Upper lobe of left lung (tissue), 6 donors: ENCODE results near the gene SPOCD1. TPM values are rescaled to one million over a fixed set of nuclear protein-coding genes. Genes with fewer than 3 reads are reported as not detected.

Source experiments
- ATAC-seq, 2 donors: fragments of 200-7000 bp; cut with Tn5 transposase; one replicate each; pipeline ENCODE4 v1.9.1; 2022; ENCODE audit warnings: mild to moderate bottlenecking in 2 of 2, moderate library complexity in 2 of 2; ENCODE audit not compliant: low FRiP score in 2 of 2
- DNase-seq, 2 donors: peaks; one replicate each; pipeline ENCODE4 v3.0.0-alpha.2; 2019 to 2020
- H3K27ac ChIP-seq, 4 donors: fragments of 200-600 bp; sonication (generic); one replicate each; pipeline ENCODE4 v1.5.1; 2016 to 2019
- H3K27me3 ChIP-seq, 4 donors: fragments of 200-600 bp; sonication (generic); one replicate each; pipeline ENCODE4 v1.5.1; 2017 to 2019
- H3K36me3 ChIP-seq, 4 donors: fragments of 200-600 bp; sonication (generic); one replicate each; pipeline ENCODE4 v1.5.1; 2016 to 2019
- H3K4me1 ChIP-seq, 4 donors: fragments of 200-600 bp; sonication (generic); one replicate each; pipeline ENCODE4 v1.5.1; 2018 to 2019
- H3K4me3 ChIP-seq, 4 donors: fragments of 200-600 bp; sonication (generic); one replicate each; pipeline ENCODE4 v1.5.1; 2017 to 2019; ENCODE audit warnings: mild to moderate bottlenecking in 2 of 4, moderate library complexity in 1 of 4
- H3K9me3 ChIP-seq, 4 donors: fragments of 200-600 bp; sonication (generic); one replicate each; pipeline ENCODE4 v1.5.1; 2018 to 2019
- EP300 ChIP-seq, 4 donors: sonication (generic); formaldehyde crosslinking; IDR thresholded peaks; one replicate each; pipeline ENCODE4 v1.5.1; 2017; ENCODE audit warnings: antibody characterized with exemption in 4 of 4, control low read depth in 2 of 4
- POLR2A ChIP-seq, 4 donors: fragments of 450-650 bp; IDR thresholded peaks; one replicate each; pipeline ENCODE4 v1.5.1; 2016 to 2017; ENCODE audit warnings: antibody characterized with exemption in 4 of 4, mild to moderate bottlenecking in 2 of 4
- POLR2AphosphoS5 ChIP-seq, 2 donors: sonication (generic); formaldehyde crosslinking; IDR thresholded peaks; one replicate each; pipeline ENCODE4 v1.5.1; 2017; ENCODE audit warnings: antibody characterized with exemption in 2 of 2
- WGBS, 2 donors: methylation state at CpG; one replicate each; pipeline ENCODE4 v1.1.5; 2017 to 2018; 5-methylcytosine and 5-hydroxymethylcytosine counted together
- total RNA-seq, 6 donors: library from RNA; depleted of rRNA in 4 of 6; stranded (reverse); fragments of >200 nt in 4 of 6; gene quantifications; one replicate each; pipeline versions ENCODE4 v1.1.0 to v1.2.1, GENCODE V29; 2016 to 2021
- TF ChIP-seq, protein P1 (sequence below), 6 experiments: fragments of 450-650 bp in 4 of 6; fragments of 200-600 bp in 2 of 6; sonication (generic) in 2 of 6; IDR thresholded peaks; one replicate each; pipeline ENCODE4 v1.5.1; 2016 to 2019; ENCODE audit warnings: antibody characterized with exemption in 6 of 6
- donor health status: DM: no; HTN: no; CAD: no; lungs with moderate emphysema.
- donor health status: DM: no; HTN: yes; CAD: no; lungs with severe emphysema.

Gene SPOCD1
- total RNA-seq, 6 donors from 2014 or later = 7.3 to 63.3 (median 10.4) TPM

- WGBS, 2 donors = 93 to 100% methylated on average over 3 of the region's 3 CpGs
Observed at GRCh38 chr1:31783846-31784245, 32.0 kb downstream of the SPOCD1 start.

DNA sequence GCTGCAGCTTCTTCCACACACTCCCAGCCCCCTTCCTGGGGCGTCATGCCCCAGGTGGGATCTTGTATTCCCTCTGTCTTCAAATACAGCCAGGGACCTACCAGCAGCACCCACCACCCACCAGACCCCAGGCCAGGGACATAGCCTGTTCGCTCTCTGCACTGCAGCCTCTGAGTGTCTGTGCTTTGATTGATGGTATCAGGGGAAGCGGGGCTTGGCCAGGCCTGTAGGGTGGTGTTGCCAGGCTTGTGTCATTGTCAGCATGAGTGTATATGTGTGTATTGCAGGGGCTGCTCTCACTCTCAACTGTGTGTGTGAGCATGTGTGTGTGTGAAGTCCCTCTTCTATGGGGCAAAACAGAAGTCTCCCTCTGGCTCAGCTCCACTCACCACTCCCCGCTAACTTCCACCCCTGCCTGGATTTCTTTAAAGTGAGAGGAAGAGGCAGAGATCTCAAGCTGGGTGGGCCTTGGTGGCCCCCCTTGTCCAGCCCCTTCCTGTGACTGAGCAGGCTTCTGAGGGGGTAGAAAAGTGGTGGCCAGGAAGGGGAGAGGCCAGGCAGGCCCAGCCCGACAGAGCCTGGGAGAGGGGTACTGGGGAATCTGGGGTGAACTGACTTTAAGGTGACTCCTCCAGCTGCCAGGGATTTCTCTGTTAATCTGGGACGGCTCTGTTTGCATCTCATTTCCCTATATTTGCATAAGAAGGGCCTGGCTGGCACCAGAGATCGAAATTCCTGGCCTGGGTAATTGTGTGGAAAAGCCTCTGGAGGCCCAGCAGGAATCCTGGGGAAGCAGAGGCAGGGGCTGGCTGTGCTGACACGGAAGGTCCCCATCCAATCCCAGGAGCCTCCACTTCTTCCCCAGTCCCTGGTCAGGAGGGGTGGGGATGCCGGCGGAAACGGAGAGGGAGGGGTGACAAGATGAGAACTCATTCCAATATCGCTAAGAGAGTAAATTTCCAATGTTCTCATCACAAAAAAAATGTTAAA lies 33.1 kb downstream of the SPOCD1 start:
- no peak for DNase-seq
- 54 to 55% methylated on average over 12 of the region's 12 CpGs for WGBS, 2 donors
- no peak for ATAC-seq

More at GRCh38 chr1:31783846-31784245, 32.0 kb downstream of the SPOCD1 start:
- no peaks in the 10 kb centered on the region for H3K36me3 ChIP-seq
- no peak overlapping the region for H3K27ac ChIP-seq
- H3K4me3 ChIP-seq = no peak overlapping the region
- TF ChIP-seq, protein P1, sequence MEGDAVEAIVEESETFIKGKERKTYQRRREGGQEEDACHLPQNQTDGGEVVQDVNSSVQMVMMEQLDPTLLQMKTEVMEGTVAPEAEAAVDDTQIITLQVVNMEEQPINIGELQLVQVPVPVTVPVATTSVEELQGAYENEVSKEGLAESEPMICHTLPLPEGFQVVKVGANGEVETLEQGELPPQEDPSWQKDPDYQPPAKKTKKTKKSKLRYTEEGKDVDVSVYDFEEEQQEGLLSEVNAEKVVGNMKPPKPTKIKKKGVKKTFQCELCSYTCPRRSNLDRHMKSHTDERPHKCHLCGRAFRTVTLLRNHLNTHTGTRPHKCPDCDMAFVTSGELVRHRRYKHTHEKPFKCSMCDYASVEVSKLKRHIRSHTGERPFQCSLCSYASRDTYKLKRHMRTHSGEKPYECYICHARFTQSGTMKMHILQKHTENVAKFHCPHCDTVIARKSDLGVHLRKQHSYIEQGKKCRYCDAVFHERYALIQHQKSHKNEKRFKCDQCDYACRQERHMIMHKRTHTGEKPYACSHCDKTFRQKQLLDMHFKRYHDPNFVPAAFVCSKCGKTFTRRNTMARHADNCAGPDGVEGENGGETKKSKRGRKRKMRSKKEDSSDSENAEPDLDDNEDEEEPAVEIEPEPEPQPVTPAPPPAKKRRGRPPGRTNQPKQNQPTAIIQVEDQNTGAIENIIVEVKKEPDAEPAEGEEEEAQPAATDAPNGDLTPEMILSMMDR (IDR thresholded peaks at IDR 0.05) = no peak
- TF ChIP-seq POLR2A (IDR thresholded peaks at IDR 0.05) (no peak), POLR2AphosphoS5 (IDR thresholded peaks at IDR 0.05) (no peak), EP300 (IDR thresholded peaks at IDR 0.05) (no peak)
- H3K4me1 ChIP-seq = peaks cover 3 to 21% (median 16%) of the 10 kb centered on the region in 4 donors
- no peaks in the 10 kb centered on the region for H3K9me3 ChIP-seq
- ATAC-seq = no peak
- no peak for DNase-seq
- no peaks in the 10 kb centered on the region for H3K27me3 ChIP-seq

DNA sequence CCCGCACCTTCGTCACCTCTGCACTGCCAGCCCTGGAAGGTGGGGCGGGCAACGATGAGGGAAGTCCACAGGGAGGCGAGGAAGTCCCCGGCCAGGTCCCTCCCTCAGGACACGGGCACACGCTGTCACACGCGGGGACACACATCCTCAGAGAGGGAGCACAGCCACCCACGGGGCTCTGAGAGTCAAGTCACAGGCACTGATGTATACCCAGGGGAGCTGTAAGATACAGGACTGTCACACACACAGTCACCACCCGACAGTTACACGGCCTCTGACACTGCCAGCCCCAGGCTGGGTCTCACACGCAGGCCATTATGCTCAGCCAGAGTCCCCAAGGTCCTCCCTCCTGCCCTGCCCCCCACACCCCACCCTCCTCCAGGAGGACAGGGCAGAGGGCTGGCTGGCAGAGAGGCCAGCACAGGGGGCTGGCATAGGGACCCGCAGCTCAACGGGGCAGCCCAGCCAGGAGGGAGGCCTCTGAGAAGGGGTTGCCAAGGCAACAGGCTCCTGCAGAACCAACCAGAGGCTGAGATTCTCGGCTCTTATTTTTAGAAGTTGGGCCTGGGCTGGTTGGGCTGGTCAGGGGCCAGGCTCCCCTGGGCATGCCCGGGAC lies 34.0 kb downstream of the SPOCD1 start:
- no peaks in the 10 kb centered on the region for H3K9me3 ChIP-seq
- no peaks in the 10 kb centered on the region for H3K36me3 ChIP-seq
- peak in 1 of 2 donors; percentile 42 for ATAC-seq
- peak in 1 of 2 donors; percentile 50 for DNase-seq
- peak overlapping the region in 1 of 4 donors; percentile 42 for H3K27ac ChIP-seq
- no peaks in the 10 kb centered on the region for H3K27me3 ChIP-seq
- H3K4me3 ChIP-seq = no peak overlapping the region
- H3K4me1 ChIP-seq = peaks cover 0 to 18% (median 14%) of the 10 kb centered on the region in 4 donors
- WGBS, 2 donors = 69% methylated on average over 7 to 15 of the region's 18 CpGs
- no peak for TF ChIP-seq EP300 (IDR thresholded peaks at IDR 0.05)
- TF ChIP-seq, protein P1 (IDR thresholded peaks at IDR 0.05) = no peak
- TF ChIP-seq POLR2A (IDR thresholded peaks at IDR 0.05) = no peak
- no peak for TF ChIP-seq POLR2AphosphoS5 (IDR thresholded peaks at IDR 0.05)

More for the DNA sequence above, 33.1 kb downstream of the SPOCD1 start:
- no peaks in the 10 kb centered on the region for H3K27me3 ChIP-seq
- TF ChIP-seq EP300 (IDR thresholded peaks at IDR 0.05) (no peak), POLR2A (IDR thresholded peaks at IDR 0.05) (no peak), POLR2AphosphoS5 (IDR thresholded peaks at IDR 0.05) (no peak)
- TF ChIP-seq, protein P1 (IDR thresholded peaks at IDR 0.05) = no peak
- peak overlapping the region in 1 of 4 donors; percentile 42 for H3K27ac ChIP-seq
- H3K4me3 ChIP-seq = no peak overlapping the region
- no peaks in the 10 kb centered on the region for H3K36me3 ChIP-seq
- H3K9me3 ChIP-seq = no peaks in the 10 kb centered on the region
- peaks cover 0 to 18% (median 14%) of the 10 kb centered on the region in 4 donors for H3K4me1 ChIP-seq

DNA sequence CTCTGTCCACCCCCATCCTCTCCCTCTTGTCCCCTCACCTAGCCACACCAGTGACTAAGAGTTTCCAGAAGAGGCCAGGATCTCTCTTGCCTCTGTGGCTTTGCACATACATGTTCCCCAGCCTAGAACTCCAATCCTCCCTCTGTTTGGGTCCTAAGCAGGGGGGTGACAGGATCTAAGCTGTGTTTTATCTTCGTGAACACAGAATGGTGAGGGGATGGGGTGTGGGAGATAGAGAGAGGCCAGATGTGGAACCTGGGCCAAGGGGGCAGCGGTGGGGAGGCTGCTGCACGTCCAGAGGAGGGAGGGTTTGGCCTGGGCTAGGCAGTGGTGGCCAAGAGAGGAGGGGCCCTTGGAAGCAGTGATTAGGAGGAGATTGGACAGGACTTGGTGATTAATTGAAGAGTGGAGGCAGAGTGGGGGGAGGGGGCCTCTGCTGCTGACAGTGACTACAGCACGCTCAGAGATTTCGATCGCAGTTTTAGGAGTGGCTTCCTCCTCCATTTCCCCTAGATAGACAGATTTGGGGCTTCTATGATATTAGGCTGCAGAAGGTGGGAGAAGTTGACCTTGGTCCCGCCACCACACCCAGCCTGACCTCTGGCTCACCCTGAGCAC lies 34.6 kb downstream of the SPOCD1 start:
- H3K4me3 ChIP-seq = no peak overlapping the region
- TF ChIP-seq POLR2AphosphoS5 (IDR thresholded peaks at IDR 0.05) = no peak
- TF ChIP-seq, protein P1 (IDR thresholded peaks at IDR 0.05) = no peak
- TF ChIP-seq POLR2A (IDR thresholded peaks at IDR 0.05) = no peak
- TF ChIP-seq EP300 (IDR thresholded peaks at IDR 0.05) = no peak
- H3K27ac ChIP-seq = no peak overlapping the region
- DNase-seq = no peak
- H3K4me1 ChIP-seq = peaks cover 0 to 18% (median 14%) of the 10 kb centered on the region in 4 donors
- no peaks in the 10 kb centered on the region for H3K36me3 ChIP-seq
- WGBS, 2 donors = 59 to 65% methylated on average over 7 of the region's 7 CpGs
- H3K9me3 ChIP-seq = no peaks in the 10 kb centered on the region
- no peaks in the 10 kb centered on the region for H3K27me3 ChIP-seq
- no peak for ATAC-seq
